ENCODE results near the gene CLDN5.

CLDN5 gene

DNA sequence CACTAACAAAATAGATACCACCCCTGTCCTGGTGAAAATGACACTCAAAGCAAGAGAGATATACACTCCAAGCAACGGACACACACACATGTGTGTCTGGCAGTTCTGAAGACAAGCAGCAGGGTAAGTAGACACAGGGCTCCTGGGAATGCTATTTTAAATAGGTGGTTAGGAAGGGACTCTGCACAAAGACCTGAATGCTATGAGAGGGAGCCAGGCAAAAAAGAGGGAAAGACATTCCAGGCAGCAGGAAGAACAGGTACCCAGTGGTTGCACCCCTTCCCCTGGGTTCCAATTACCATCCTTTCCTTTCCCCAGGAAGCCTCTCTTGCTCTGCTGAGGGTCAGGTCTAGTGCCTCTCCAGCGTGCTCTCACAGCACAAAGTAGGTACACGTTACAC is 48.2 kb downstream of the CLDN5 start:
- H3K4me3 ChIP-seq (replicated peaks; ENCODE audit: insufficient read depth, low read length), result no peak overlapping the region
- no peaks in the 10 kb centered on the region for H3K27me3 ChIP-seq (ENCODE audit: insufficient read depth, poor library complexity, severe bottlenecking)
- H3K27ac ChIP-seq (replicated peaks), result no peak overlapping the region
- TF ChIP-seq POLR2AphosphoS5 (IDR thresholded peaks at IDR 0.05; ENCODE audit: low read depth) (no peak), SPI1 (IDR thresholded peaks at IDR 0.05; ENCODE audit: borderline replicate concordance, low read depth) (no peak), GABPA (IDR thresholded peaks at IDR 0.05; ENCODE audit: low read depth) (no peak)
- TF ChIP-seq, protein P1, sequence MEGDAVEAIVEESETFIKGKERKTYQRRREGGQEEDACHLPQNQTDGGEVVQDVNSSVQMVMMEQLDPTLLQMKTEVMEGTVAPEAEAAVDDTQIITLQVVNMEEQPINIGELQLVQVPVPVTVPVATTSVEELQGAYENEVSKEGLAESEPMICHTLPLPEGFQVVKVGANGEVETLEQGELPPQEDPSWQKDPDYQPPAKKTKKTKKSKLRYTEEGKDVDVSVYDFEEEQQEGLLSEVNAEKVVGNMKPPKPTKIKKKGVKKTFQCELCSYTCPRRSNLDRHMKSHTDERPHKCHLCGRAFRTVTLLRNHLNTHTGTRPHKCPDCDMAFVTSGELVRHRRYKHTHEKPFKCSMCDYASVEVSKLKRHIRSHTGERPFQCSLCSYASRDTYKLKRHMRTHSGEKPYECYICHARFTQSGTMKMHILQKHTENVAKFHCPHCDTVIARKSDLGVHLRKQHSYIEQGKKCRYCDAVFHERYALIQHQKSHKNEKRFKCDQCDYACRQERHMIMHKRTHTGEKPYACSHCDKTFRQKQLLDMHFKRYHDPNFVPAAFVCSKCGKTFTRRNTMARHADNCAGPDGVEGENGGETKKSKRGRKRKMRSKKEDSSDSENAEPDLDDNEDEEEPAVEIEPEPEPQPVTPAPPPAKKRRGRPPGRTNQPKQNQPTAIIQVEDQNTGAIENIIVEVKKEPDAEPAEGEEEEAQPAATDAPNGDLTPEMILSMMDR (IDR thresholded peaks at IDR 0.05; ENCODE audit: insufficient read depth, low read length), result no peak
- TF ChIP-seq, protein P2, sequence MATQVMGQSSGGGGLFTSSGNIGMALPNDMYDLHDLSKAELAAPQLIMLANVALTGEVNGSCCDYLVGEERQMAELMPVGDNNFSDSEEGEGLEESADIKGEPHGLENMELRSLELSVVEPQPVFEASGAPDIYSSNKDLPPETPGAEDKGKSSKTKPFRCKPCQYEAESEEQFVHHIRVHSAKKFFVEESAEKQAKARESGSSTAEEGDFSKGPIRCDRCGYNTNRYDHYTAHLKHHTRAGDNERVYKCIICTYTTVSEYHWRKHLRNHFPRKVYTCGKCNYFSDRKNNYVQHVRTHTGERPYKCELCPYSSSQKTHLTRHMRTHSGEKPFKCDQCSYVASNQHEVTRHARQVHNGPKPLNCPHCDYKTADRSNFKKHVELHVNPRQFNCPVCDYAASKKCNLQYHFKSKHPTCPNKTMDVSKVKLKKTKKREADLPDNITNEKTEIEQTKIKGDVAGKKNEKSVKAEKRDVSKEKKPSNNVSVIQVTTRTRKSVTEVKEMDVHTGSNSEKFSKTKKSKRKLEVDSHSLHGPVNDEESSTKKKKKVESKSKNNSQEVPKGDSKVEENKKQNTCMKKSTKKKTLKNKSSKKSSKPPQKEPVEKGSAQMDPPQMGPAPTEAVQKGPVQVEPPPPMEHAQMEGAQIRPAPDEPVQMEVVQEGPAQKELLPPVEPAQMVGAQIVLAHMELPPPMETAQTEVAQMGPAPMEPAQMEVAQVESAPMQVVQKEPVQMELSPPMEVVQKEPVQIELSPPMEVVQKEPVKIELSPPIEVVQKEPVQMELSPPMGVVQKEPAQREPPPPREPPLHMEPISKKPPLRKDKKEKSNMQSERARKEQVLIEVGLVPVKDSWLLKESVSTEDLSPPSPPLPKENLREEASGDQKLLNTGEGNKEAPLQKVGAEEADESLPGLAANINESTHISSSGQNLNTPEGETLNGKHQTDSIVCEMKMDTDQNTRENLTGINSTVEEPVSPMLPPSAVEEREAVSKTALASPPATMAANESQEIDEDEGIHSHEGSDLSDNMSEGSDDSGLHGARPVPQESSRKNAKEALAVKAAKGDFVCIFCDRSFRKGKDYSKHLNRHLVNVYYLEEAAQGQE (IDR thresholded peaks at IDR 0.05; ENCODE audit: insufficient replicate concordance, low read depth), result no peak
- no peak for DNase-seq (ENCODE audit: low read depth in 1 of 2, low spot score in 1 of 2)

- TF ChIP-seq, protein P1 (IDR thresholded peaks at IDR 0.05; ENCODE audit: insufficient read depth, low read length), result no peak
- TF ChIP-seq GABPA (IDR thresholded peaks at IDR 0.05; ENCODE audit: low read depth), result no peak
- TF ChIP-seq, protein P2 (IDR thresholded peaks at IDR 0.05; ENCODE audit: insufficient replicate concordance, low read depth), result no peak
- TF ChIP-seq SPI1 (IDR thresholded peaks at IDR 0.05; ENCODE audit: borderline replicate concordance, low read depth), result no peak
- TF ChIP-seq POLR2AphosphoS5 (IDR thresholded peaks at IDR 0.05; ENCODE audit: low read depth), result no peak
- no peaks in the 10 kb centered on the region for H3K27me3 ChIP-seq (ENCODE audit: insufficient read depth, poor library complexity, severe bottlenecking)
- H3K4me3 ChIP-seq (replicated peaks; ENCODE audit: insufficient read depth, low read length), result no peak overlapping the region
- no peak for DNase-seq (ENCODE audit: low read depth in 1 of 2, low spot score in 1 of 2)
- H3K27ac ChIP-seq (replicated peaks), result no peak overlapping the region
These were observed 50.6 kb downstream of the CLDN5 start for GRCh38 chr22:19473578-19473977.
